AG09309 (cell line): ENCODE measurements around the gene GDPD4.

Source experiments
- DNase-seq: peaks from one replicate; pipeline ENCODE4 v3.0.0-alpha.2; 2010; ENCODE audit warnings: low read depth
- H3K4me3 ChIP-seq: 2 replicates; pipeline ENCODE4 v1.5.1; 2011; ENCODE audit warnings: mild to moderate bottlenecking, low read depth, low read length, moderate library complexity; ENCODE audit not compliant: control insufficient read depth
- CTCF ChIP-seq: IDR thresholded peaks from 2 replicates; pipeline ENCODE4 v1.5.1; 2011; ENCODE audit warnings: mild to moderate bottlenecking, low read depth, low read length, inconsistent platforms; ENCODE audit not compliant: insufficient read depth, control insufficient read depth; ENCODE audit errors: missing control alignments

Gene GDPD4

GRCh38 chr11:77183431-77183984 lies 118.0 kb downstream of the GDPD4 start:
- TF ChIP-seq CTCF, result no peak
- DNase-seq, result no peak
- H3K4me3 ChIP-seq, result no peak overlapping the region

- DNase-seq, result no peak
- H3K4me3 ChIP-seq, result no peak overlapping the region
- no peak for TF ChIP-seq CTCF
Measured at GRCh38 chr11:77182542-77183430, 118.7 kb downstream of the GDPD4 start.

- no peak for DNase-seq
- TF ChIP-seq CTCF, result no peak
Measured at GRCh38 chr11:77181799-77182541, 119.5 kb downstream of the GDPD4 start.

GRCh38 chr11:77181226-77181625 lies 120.3 kb downstream of the GDPD4 start:
- TF ChIP-seq CTCF, result no peak
- H3K4me3 ChIP-seq, result no peak overlapping the region
- DNase-seq, result no peak

More at GRCh38 chr11:77181799-77182541, 119.5 kb downstream of the GDPD4 start:
- H3K4me3 ChIP-seq, result no peak overlapping the region

- DNase-seq, result no peak
- no peak for TF ChIP-seq CTCF
- no peak overlapping the region for H3K4me3 ChIP-seq
Measured at GRCh38 chr11:77180346-77180745, 121.1 kb downstream of the GDPD4 start.

- DNase-seq, result no peak
- no peak overlapping the region for H3K4me3 ChIP-seq
- no peak for TF ChIP-seq CTCF
Measured at GRCh38 chr11:77179681-77180080, 121.8 kb downstream of the GDPD4 start.
